HG03558 (cell line): ENCODE data around the gene D2HGDH.
"Not testable (repeated sequence)": the region's sequence is repeated elsewhere in the genome, so short reads cannot be mapped to it uniquely, and the experiment has no call there.

Experiments
- ATAC-seq: cut with Tn5 transposase; IDR thresholded peaks from one replicate; pipeline ENCODE4 v1.9.1; 2021; ENCODE audit warnings: moderate number of reproducible peaks; ENCODE audit not compliant: unreplicated experiment; ENCODE audit errors: extremely low read depth

D2HGDH gene

DNA sequence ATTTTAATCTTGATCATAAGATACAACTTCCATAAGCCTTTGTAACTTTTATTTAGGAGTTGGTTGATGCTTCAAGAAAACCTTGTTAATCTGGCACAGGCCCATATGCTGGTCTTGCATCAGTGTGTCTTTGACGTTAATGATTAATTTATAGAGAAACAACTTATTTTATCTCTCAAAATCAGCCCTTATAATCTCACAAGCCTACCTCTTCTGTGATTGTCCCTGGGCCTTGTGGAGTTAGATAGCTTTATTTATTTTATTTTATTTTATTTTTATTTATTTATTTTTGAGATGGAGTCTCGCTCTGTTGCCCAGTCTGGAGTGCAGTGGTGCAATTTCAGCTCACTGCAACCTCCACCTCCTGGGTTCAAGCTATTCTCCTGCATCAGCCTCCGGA is 47.6 kb downstream of the D2HGDH start:
- ATAC-seq = not testable (repeated sequence)

DNA sequence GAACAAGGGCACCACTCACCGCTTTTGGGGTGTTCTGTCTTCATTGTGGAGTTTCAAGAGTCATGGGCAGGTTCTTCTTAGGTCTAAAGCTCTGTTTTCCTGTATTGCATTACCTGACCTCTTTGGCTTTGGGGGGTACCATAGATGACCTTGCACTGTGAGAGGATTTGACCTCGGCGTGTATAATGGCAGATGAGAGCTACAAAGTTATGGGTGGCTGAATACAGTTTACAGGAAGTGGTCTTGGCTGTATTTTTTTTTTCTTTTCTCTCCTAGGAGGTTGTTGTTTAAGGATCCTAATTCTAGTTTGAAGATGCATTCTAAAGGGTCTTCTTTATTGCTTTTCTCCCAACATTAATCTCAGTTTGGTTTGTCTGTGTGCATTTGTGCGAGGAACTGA is 53.7 kb downstream of the D2HGDH start:
- no peak for ATAC-seq

DNA sequence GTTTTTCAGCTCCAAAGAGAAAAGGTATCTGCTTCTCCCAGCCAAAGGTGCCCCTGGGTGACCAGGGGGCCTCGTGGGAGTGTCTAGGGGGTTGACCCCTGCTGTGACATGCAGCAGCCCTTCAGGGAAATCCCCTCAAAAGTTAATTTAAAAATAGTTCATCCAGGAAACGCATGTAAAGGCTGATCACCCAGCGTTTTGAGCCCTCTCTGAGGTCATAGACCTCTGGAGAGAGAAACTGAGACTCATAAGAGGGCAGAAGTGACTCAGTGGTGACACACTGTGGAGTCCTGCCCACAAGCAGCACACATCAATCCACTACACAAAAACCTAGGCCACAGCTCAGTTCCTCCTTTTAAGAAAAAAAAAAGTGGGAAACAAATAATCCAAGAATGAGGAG is 54.1 kb downstream of the D2HGDH start:
- ATAC-seq = no peak

DNA sequence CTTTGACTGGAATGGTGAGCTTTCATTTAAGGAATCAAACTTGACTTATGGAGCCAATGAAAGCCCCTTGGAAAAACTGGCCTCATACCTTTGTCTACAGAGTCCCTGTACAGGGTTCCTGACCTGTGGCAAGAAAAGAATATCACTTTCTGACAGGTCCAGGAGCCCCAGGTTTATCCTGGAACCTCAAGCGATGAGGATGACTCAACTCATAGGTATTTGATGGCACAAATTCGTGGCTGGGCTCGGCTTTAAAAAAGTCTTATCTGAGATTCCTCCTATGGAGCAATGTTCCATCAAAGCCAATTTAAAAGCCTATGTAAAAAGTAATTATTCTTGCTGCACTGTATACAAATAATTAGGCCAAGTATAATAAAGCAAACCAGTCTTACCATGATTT is 57.0 kb downstream of the D2HGDH start:
- ATAC-seq = not testable (repeated sequence)

DNA sequence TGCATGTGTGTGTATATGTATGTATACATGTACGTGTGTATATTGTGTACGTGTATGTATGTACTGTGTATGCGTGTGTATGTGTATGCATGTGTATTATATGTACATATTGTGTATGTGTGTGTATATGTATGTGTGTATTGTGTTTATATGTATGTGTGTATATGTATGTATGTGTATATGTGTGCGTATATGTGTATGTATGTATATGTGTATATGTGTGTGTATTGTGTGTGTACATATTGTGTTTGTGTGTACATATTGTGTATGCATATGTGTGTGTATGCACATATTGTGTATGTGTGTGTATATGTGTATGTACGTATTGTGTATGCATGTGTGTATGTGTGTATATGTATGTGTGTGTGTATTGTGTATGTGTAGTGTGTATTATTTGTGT is 59.0 kb downstream of the D2HGDH start:
- ATAC-seq = no peak

DNA sequence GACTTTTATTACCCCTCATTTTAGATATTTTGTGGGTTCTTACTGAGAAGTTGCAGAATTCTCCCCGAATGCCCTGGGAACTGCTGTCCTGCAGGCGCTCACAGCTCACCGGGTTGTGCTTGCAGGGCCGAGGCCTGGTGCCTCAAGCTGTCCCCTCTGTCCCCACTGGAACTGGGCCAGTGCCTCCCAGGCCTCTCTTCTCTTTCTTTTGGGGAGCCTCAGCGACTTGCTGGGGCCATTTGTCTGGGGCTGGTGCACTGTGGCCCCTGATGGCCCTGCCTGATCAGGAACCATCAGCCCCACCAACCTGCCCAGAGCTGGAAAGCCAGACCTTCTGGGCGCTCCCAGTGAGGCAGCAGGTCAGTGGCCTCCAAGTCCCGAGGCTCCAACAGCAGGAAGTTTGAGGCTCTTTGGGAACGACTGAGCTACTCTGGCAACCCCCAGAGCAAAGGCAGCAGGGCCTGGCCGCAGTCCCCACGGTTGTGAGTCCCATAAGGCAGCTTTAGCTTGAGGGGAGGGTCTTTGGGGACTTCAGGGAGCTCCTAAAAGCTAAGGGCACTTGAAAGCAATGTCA is 59.9 kb downstream of the D2HGDH start:
- no peak for ATAC-seq

DNA sequence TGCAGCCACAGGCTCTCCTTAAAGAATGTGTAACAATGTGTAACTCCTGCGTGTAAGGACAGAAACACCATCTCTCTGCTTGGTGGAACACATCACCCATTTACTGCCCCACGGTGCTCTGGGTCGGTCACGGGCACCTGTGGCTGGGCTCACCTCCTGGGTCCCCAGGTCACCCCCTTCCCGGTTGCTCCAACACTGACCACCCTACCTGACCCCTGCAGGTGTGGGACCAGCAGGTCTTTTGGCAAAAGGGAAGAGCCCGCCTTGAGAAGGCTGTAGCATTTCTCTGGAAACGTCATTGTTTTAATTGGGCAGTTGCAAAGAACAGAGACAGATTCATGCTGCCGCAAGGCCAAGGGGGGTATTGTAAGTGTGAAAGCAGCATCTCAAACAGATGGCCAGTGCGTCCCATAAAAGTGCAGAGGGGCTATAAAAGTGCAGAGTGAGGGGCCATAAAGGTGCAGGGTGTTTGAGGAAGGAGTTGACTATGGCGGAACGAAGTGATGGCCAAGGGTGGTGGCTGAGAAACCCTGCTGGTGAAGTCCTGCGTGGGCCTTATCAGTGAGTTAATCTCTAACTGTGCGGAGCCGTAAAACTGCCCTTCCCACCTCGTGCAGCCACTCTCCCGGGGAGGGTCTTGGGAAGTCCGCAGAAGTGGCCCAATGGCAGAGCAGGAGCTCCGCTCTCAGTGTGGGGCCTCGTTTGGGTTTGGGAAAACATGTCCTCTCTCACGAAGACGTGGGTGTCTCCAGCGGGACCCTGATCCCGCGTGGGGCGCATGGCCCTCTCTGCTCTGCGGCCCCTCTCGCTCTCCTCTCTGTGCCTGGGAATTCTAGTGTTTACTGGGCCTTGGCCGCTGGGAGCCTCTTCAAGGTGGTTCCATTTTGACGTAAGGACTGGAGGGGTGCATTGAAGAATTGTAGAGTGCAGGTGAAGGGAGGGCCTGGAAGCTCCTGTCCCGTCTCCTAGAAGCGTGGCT is 60.9 kb downstream of the D2HGDH start:
- ATAC-seq = no peak

- no peak for ATAC-seq
Observed at GRCh38 chr2:241796209-241796608, 61.8 kb downstream of the D2HGDH start.

GRCh38 chr2:241796610-241797138 is 62.2 kb downstream of the D2HGDH start:
- no peak for ATAC-seq

GRCh38 chr2:241797441-241798080 is 63.1 kb downstream of the D2HGDH start:
- ATAC-seq = no peak

GRCh38 chr2:241798081-241798630 is 63.7 kb downstream of the D2HGDH start:
- ATAC-seq = no peak

DNA sequence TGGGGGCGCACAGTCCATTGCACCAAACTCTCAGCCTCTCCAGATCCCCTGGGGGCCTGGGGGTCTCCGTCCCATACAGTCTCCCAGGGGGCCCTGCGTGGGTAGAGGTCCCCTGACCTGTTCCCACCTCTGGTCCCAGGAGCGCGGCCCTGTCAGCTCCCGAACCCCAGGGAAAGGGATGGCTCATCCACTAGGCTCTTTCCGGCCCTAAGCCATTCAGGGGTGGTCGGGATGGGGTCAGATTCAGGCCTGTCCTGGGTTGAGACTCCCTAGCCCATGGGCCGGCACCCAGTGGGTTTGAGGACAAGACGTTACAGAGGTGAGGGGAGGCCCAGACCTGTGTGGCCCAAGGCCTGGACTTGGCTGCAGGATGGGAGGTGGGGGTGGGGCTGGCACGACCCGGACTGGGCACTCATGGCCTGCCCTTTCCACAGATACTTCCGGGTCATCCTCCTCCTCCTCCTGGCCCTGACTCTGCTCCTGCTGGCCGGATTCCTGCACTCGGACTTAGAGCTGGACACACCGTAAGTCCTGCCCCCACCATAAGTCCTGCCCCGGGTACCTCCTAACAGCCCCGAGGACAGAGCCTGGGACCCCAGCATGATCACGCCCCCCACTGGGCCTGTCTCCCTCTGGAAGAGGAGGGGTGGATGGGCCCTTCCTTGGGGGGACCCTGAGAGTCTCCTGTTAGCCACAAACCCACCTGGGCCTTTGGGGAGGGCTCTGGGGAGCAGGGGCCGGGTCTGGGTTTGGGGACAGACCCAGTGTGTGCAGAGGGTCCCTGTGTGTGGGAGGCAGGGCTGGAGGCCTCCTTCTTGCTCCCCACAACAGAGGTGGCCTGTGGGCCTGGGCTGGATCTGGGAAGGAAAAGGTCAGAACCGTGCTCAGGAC is 64.4 kb downstream of the D2HGDH start:
- ATAC-seq = no peak

GRCh38 chr2:241799522-241800197 is 65.2 kb downstream of the D2HGDH start:
- no peak for ATAC-seq

- ATAC-seq = not testable (repeated sequence)
Observed at GRCh38 chr2:241800198-241800903, 65.9 kb downstream of the D2HGDH start.

- ATAC-seq = no peak
Observed at GRCh38 chr2:241801611-241802420, 67.4 kb downstream of the D2HGDH start.

GRCh38 chr2:241802421-241803318 is 68.2 kb downstream of the D2HGDH start:
- no peak for ATAC-seq
